RWPE2 (cell line): ENCODE results near the gene APOD.

ENCODE experiments used
- ATAC-seq: fragments of 200-7000 bp; cut with Tn5 transposase; 3 replicates; pipeline ENCODE4 v1.9.1; 2021; ENCODE audit warnings: low read depth
- DNase-seq: peaks from one replicate; pipeline ENCODE4 v3.0.0-alpha.2; 2020; ENCODE audit warnings: low spot score
- H3K27ac ChIP-seq: fragments of 450-650 bp; 2 replicates; pipeline ENCODE4 v1.5.1; 2017; ENCODE audit warnings: mild to moderate bottlenecking; ENCODE audit not compliant: poor library complexity, severe bottlenecking
- H3K27me3 ChIP-seq: fragments of 250-450 bp; sonication (Bioruptor Pico); 2 replicates; pipeline ENCODE4 v1.5.1; 2021; ENCODE audit warnings: mild to moderate bottlenecking, moderate library complexity; ENCODE audit not compliant: insufficient read depth, poor library complexity, severe bottlenecking
- H3K36me3 ChIP-seq: fragments of 250-450 bp; sonication (Bioruptor Pico); 2 replicates; pipeline ENCODE4 v1.5.1; 2020; ENCODE audit warnings: low read depth, mild to moderate bottlenecking, moderate library complexity
- H3K4me1 ChIP-seq: fragments of 250-450 bp; sonication (Bioruptor Pico); 2 replicates; pipeline ENCODE4 v1.5.1; 2021; ENCODE audit warnings: mild to moderate bottlenecking, moderate library complexity; ENCODE audit not compliant: insufficient read depth, poor library complexity, severe bottlenecking
- H3K4me3 ChIP-seq: fragments of 250-450 bp; sonication (Bioruptor Pico); 2 replicates; pipeline ENCODE4 v1.5.1; 2021; ENCODE audit warnings: mild to moderate bottlenecking, moderate library complexity; ENCODE audit not compliant: severe bottlenecking
- H3K9me3 ChIP-seq: fragments of 250-450 bp; sonication (Bioruptor Pico); 2 replicates; pipeline ENCODE4 v1.5.1; 2021; ENCODE audit warnings: mild to moderate bottlenecking, moderate library complexity; ENCODE audit not compliant: severe bottlenecking
- TF ChIP-seq, protein P1 (sequence below): fragments of 450-650 bp; IDR thresholded peaks from one replicate; pipeline ENCODE4 v1.5.1; 2017; ENCODE audit warnings: mild to moderate bottlenecking, moderate library complexity; ENCODE audit not compliant: poor library complexity, severe bottlenecking

The APOD gene

GRCh38 chr3:195526492-195526891 is 57.2 kb downstream of the APOD start:
- TF ChIP-seq, protein P1, sequence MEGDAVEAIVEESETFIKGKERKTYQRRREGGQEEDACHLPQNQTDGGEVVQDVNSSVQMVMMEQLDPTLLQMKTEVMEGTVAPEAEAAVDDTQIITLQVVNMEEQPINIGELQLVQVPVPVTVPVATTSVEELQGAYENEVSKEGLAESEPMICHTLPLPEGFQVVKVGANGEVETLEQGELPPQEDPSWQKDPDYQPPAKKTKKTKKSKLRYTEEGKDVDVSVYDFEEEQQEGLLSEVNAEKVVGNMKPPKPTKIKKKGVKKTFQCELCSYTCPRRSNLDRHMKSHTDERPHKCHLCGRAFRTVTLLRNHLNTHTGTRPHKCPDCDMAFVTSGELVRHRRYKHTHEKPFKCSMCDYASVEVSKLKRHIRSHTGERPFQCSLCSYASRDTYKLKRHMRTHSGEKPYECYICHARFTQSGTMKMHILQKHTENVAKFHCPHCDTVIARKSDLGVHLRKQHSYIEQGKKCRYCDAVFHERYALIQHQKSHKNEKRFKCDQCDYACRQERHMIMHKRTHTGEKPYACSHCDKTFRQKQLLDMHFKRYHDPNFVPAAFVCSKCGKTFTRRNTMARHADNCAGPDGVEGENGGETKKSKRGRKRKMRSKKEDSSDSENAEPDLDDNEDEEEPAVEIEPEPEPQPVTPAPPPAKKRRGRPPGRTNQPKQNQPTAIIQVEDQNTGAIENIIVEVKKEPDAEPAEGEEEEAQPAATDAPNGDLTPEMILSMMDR = no peak
- no peaks in the 10 kb centered on the region for H3K9me3 ChIP-seq
- H3K27ac ChIP-seq = no peak overlapping the region
- H3K27me3 ChIP-seq = no peaks in the 10 kb centered on the region
- no peaks in the 10 kb centered on the region for H3K4me1 ChIP-seq
- DNase-seq (no peak), ATAC-seq (no peak)
- no peak overlapping the region for H3K4me3 ChIP-seq
- peaks cover 20% of the 10 kb centered on the region for H3K36me3 ChIP-seq

- H3K4me3 ChIP-seq = no peak overlapping the region
- no peak for ATAC-seq
- DNase-seq = no peak
- no peaks in the 10 kb centered on the region for H3K9me3 ChIP-seq
- no peak overlapping the region for H3K27ac ChIP-seq
- H3K36me3 ChIP-seq = peaks cover 21% of the 10 kb centered on the region
- no peaks in the 10 kb centered on the region for H3K4me1 ChIP-seq
- TF ChIP-seq, protein P1 = no peak
- no peaks in the 10 kb centered on the region for H3K27me3 ChIP-seq
Measured at GRCh38 chr3:195524171-195524896, 59.4 kb downstream of the APOD start.

DNA sequence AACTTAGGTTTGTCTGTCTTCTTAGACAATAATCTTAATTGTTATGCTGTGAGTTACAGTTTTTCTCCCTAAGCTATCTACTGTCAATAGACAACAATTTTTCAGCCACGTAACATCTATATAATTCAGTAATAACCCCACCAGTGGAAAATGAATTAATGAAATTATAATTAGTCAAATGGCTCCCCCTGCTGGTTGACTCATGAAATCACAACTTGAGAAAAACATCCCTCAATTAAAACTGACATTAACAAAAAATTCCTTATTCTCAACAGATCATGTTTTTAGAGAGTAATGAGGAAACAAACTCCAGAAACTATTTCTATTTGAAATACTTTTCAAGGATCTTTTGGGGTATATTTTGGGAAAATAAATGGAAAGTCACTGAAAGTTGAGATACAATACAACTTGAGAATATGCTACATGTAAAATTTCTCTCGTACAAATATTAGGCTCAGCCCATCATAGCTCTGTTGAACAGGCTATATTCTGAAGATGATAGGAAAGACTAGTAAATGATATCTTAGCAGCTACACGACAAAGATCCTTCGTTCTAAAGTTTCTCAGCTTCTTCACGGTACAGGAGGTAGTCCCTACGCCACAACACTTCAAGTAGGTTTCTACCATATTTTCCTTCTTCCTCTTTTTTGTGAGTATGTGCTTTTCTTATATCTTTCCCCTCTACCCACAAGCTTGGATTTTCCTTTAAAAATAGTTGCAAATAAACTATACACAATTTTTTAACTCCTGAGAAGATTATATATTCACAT is 61.3 kb downstream of the APOD start:
- H3K4me3 ChIP-seq = no peak overlapping the region

More for the DNA sequence above, 61.3 kb downstream of the APOD start:
- Histone ChIP-seq H3K4me1 (no peaks in the 10 kb centered on the region), H3K27ac (no peak overlapping the region), H3K9me3 (no peaks in the 10 kb centered on the region), H3K27me3 (no peaks in the 10 kb centered on the region), H3K36me3 (peaks cover 23% of the 10 kb centered on the region)
- ATAC-seq (no peak), DNase-seq (no peak)
- TF ChIP-seq, protein P1 = peak; percentile 83
